ENCODE results near the gene APBA2. TPM values are rescaled to one million over a fixed set of nuclear protein-coding genes. Genes with fewer than 3 reads are reported as not detected.

The APBA2 gene
- total RNA-seq, 4 donors from 2014 or later, result 7.2 to 33.8 (median 8.8) TPM

- H3K27me3 ChIP-seq, result no peaks in the 10 kb centered on the region
- H3K4me1 ChIP-seq, result peaks cover 0 to 8% (median 0%) of the 10 kb centered on the region in 4 donors
- H3K27ac ChIP-seq, result peak overlapping the region in 1 of 4 donors; percentile 21
- no peaks in the 10 kb centered on the region for H3K9me3 ChIP-seq
- H3K36me3 ChIP-seq, result no peaks in the 10 kb centered on the region
- TF ChIP-seq, protein P1, sequence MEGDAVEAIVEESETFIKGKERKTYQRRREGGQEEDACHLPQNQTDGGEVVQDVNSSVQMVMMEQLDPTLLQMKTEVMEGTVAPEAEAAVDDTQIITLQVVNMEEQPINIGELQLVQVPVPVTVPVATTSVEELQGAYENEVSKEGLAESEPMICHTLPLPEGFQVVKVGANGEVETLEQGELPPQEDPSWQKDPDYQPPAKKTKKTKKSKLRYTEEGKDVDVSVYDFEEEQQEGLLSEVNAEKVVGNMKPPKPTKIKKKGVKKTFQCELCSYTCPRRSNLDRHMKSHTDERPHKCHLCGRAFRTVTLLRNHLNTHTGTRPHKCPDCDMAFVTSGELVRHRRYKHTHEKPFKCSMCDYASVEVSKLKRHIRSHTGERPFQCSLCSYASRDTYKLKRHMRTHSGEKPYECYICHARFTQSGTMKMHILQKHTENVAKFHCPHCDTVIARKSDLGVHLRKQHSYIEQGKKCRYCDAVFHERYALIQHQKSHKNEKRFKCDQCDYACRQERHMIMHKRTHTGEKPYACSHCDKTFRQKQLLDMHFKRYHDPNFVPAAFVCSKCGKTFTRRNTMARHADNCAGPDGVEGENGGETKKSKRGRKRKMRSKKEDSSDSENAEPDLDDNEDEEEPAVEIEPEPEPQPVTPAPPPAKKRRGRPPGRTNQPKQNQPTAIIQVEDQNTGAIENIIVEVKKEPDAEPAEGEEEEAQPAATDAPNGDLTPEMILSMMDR (IDR thresholded peaks at IDR 0.05), result peak; percentile 17 to 56 (median 47)
- TF ChIP-seq POLR2A (IDR thresholded peaks at IDR 0.05), result no peak
- H3K4me3 ChIP-seq, result peak overlapping the region in 3 of 4 donors; percentile 14 to 40 (median 35)
- DNase-seq, result peak; percentile 26 to 72 (median 55)
These were observed 218.2 kb downstream of the APBA2 start for GRCh38 chr15:29103824-29104565.

GRCh38 chr15:29104566-29104880 lies 218.7 kb downstream of the APBA2 start:
- Histone ChIP-seq H3K9me3 (no peaks in the 10 kb centered on the region), H3K4me1 (peaks cover 0 to 8% (median 0%) of the 10 kb centered on the region in 4 donors), H3K36me3 (no peaks in the 10 kb centered on the region), H3K27me3 (no peaks in the 10 kb centered on the region), H3K27ac (no peak overlapping the region), H3K4me3 (no peak overlapping the region)
- no peak for DNase-seq
- no peak for TF ChIP-seq POLR2A (IDR thresholded peaks at IDR 0.05)
- TF ChIP-seq, protein P1 (IDR thresholded peaks at IDR 0.05), result no peak

- DNase-seq, result no peak
- Histone ChIP-seq H3K4me1 (peaks cover 0 to 8% (median 0%) of the 10 kb centered on the region in 4 donors), H3K36me3 (no peaks in the 10 kb centered on the region), H3K27ac (no peak overlapping the region), H3K9me3 (no peaks in the 10 kb centered on the region), H3K4me3 (no peak overlapping the region), H3K27me3 (no peaks in the 10 kb centered on the region)
- no peak for TF ChIP-seq POLR2A (IDR thresholded peaks at IDR 0.05)
- TF ChIP-seq, protein P1 (IDR thresholded peaks at IDR 0.05), result no peak
These were observed 219.5 kb downstream of the APBA2 start for GRCh38 chr15:29105151-29105854.

DNA sequence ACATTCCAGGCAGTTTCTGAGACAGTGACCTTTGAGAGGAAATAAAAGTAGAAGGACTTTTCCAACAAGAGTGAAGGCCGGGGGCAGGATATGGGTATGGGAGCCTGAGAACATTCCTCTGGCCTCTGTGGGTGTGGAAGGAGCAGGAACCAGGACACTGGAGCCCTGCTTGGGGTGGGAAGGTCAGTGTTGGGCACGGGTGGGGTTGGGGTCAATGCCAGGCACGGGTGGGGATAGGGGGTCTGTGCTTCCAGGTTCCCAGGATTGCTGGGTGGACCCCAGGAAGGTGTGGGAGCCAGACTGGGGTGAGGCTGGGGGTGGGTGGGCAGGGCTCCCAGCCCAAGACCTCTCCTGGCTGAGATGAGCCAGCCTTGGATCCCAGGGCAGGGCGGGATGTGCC lies 220.3 kb downstream of the APBA2 start:
- Histone ChIP-seq H3K4me3 (no peak overlapping the region), H3K9me3 (no peaks in the 10 kb centered on the region), H3K4me1 (peaks cover 0 to 8% (median 0%) of the 10 kb centered on the region in 4 donors), H3K27me3 (no peaks in the 10 kb centered on the region), H3K36me3 (no peaks in the 10 kb centered on the region), H3K27ac (no peak overlapping the region)
- no peak for TF ChIP-seq POLR2A (IDR thresholded peaks at IDR 0.05)
- TF ChIP-seq, protein P1 (IDR thresholded peaks at IDR 0.05), result no peak
- no peak for DNase-seq

GRCh38 chr15:29106551-29107290 lies 220.9 kb downstream of the APBA2 start:
- no peak overlapping the region for H3K27ac ChIP-seq
- no peaks in the 10 kb centered on the region for H3K36me3 ChIP-seq
- peaks cover 0 to 8% (median 0%) of the 10 kb centered on the region in 4 donors for H3K4me1 ChIP-seq
- DNase-seq, result no peak
- TF ChIP-seq, protein P1 (IDR thresholded peaks at IDR 0.05), result no peak
- TF ChIP-seq POLR2A (IDR thresholded peaks at IDR 0.05), result no peak
- H3K27me3 ChIP-seq, result no peaks in the 10 kb centered on the region
- H3K9me3 ChIP-seq, result no peaks in the 10 kb centered on the region
- H3K4me3 ChIP-seq, result no peak overlapping the region
